DOHH2 (cell line): ENCODE measurements around the gene LSS.

ENCODE experiments used
- H3F3A ChIP-seq: fragments of 200-600 bp; sonication (generic), shearing (Covaris generic); 2 replicates; pipeline ENCODE4 v1.6.0; 2016; ENCODE audit warnings: antibody characterized with exemption, mild to moderate bottlenecking; ENCODE audit not compliant: control insufficient read depth, insufficient read depth
- H3K27ac ChIP-seq: fragments of 200-600 bp; sonication (generic); 2 replicates; pipeline ENCODE4 v1.5.1; 2014; ENCODE audit warnings: low read depth, mild to moderate bottlenecking, low read length, moderate library complexity
- H3K27me3 ChIP-seq: fragments of 200-600 bp; sonication (generic); 2 replicates; pipeline ENCODE4 v1.6.1; 2014; ENCODE audit warnings: mild to moderate bottlenecking, low read length, mixed read lengths; ENCODE audit not compliant: control insufficient read depth
- H3K36me3 ChIP-seq: fragments of 200-600 bp; sonication (generic); 2 replicates; pipeline ENCODE4 v1.6.1; 2014; ENCODE audit warnings: mild to moderate bottlenecking, low read length, moderate library complexity, mixed read lengths; ENCODE audit not compliant: control insufficient read depth
- H3K4me1 ChIP-seq: fragments of 200-600 bp; sonication (generic); 2 replicates; pipeline ENCODE4 v1.6.1; 2014; ENCODE audit warnings: mild to moderate bottlenecking, low read length, mixed read lengths; ENCODE audit not compliant: control insufficient read depth
- H3K4me2 ChIP-seq: fragments of 200-600 bp; sonication (generic); 2 replicates; pipeline ENCODE4 v1.6.0; 2014; ENCODE audit warnings: mild to moderate bottlenecking, low read length, moderate library complexity
- H3K4me3 ChIP-seq: fragments of 200-600 bp; sonication (generic); 2 replicates; pipeline ENCODE4 v1.5.1; 2014; ENCODE audit warnings: mild to moderate bottlenecking, low read length, mixed read lengths
- H3K79me2 ChIP-seq: fragments of 200-600 bp; sonication (generic); 2 replicates; pipeline ENCODE4 v1.6.1; 2014; ENCODE audit warnings: mild to moderate bottlenecking, low read length, mixed read lengths; ENCODE audit not compliant: control insufficient read depth
- H3K9me2 ChIP-seq: fragments of 200-600 bp; sonication (generic); replicated peaks from 2 replicates; pipeline ENCODE4 v1.6.1; 2014; ENCODE audit warnings: mild to moderate bottlenecking, low read length, mixed read lengths; ENCODE audit not compliant: control insufficient read depth
- H3K9me3 ChIP-seq: fragments of 200-600 bp; sonication (generic); 2 replicates; pipeline ENCODE4 v1.6.1; 2014; ENCODE audit warnings: antibody characterized with exemption, low read length, mixed read lengths; ENCODE audit not compliant: control insufficient read depth, insufficient read depth
- H4K20me1 ChIP-seq: fragments of 200-600 bp; sonication (generic); 2 replicates; pipeline ENCODE4 v1.6.0; 2014; ENCODE audit warnings: low read depth, mild to moderate bottlenecking, antibody characterized with exemption, low read length, moderate library complexity; ENCODE audit not compliant: control insufficient read depth, insufficient read depth
- CTCF ChIP-seq: fragments of 200-600 bp; sonication (generic); IDR thresholded peaks from one replicate; pipeline ENCODE4 v1.5.1; 2014; ENCODE audit warnings: antibody characterized with exemption, mild to moderate bottlenecking, low read depth, low read length; ENCODE audit not compliant: poor library complexity, severe bottlenecking
- EZH2phosphoT487 ChIP-seq: fragments of 200-600 bp; sonication (generic); IDR thresholded peaks from 2 replicates; pipeline ENCODE4 v1.6.1; 2017; ENCODE audit warnings: borderline replicate concordance, mild to moderate bottlenecking, antibody characterized with exemption, low read length, moderate library complexity, mixed read lengths

LSS gene

GRCh38 chr21:46213620-46214286, 14.8 kb downstream of the LSS start:
- H3K36me3 ChIP-seq, result peaks cover 71% of the 10 kb centered on the region

GRCh38 chr21:46212721-46213484, 15.7 kb downstream of the LSS start:
- peaks cover 75% of the 10 kb centered on the region for H3K36me3 ChIP-seq

More at GRCh38 chr21:46213620-46214286, 14.8 kb downstream of the LSS start:
- Histone ChIP-seq H4K20me1 (no peaks in the 10 kb centered on the region), H3K27ac (no peak overlapping the region), H3K27me3 (no peaks in the 10 kb centered on the region), H3K4me3 (no peak overlapping the region), H3K9me2 (no peaks in the 10 kb centered on the region), H3F3A (no peaks in the 10 kb centered on the region), H3K4me2 (no peak overlapping the region), H3K79me2 (no peaks in the 10 kb centered on the region; the same call in 1 of the 2 replicates), H3K4me1 (no peaks in the 10 kb centered on the region), H3K9me3 (no peaks in the 10 kb centered on the region)
- TF ChIP-seq CTCF, result no peak
- no peak for TF ChIP-seq EZH2phosphoT487

GRCh38 chr21:46211786-46212720, 16.5 kb downstream of the LSS start:
- no peak overlapping the region for H3K4me2 ChIP-seq
- H3K27ac ChIP-seq, result no peak overlapping the region
- no peaks in the 10 kb centered on the region for H3K9me2 ChIP-seq
- peaks cover 84% of the 10 kb centered on the region for H3K36me3 ChIP-seq
- H3F3A ChIP-seq, result no peaks in the 10 kb centered on the region
- H3K4me1 ChIP-seq, result no peaks in the 10 kb centered on the region
- H3K27me3 ChIP-seq, result no peaks in the 10 kb centered on the region
- no peaks in the 10 kb centered on the region for H3K9me3 ChIP-seq
- no peak overlapping the region for H3K4me3 ChIP-seq
- TF ChIP-seq EZH2phosphoT487 (no peak), CTCF (no peak)
- H4K20me1 ChIP-seq, result no peaks in the 10 kb centered on the region
- no peaks in the 10 kb centered on the region for H3K79me2 ChIP-seq

More at GRCh38 chr21:46212721-46213484, 15.7 kb downstream of the LSS start:
- TF ChIP-seq EZH2phosphoT487 (no peak), CTCF (no peak)
- H3K9me3 ChIP-seq, result no peaks in the 10 kb centered on the region
- no peaks in the 10 kb centered on the region for H3K9me2 ChIP-seq
- H3K4me2 ChIP-seq, result no peak overlapping the region
- H3K27ac ChIP-seq, result no peak overlapping the region
- H3K4me1 ChIP-seq, result no peaks in the 10 kb centered on the region
- H3K27me3 ChIP-seq, result no peaks in the 10 kb centered on the region
- no peaks in the 10 kb centered on the region for H3F3A ChIP-seq
- H4K20me1 ChIP-seq, result no peaks in the 10 kb centered on the region
- no peaks in the 10 kb centered on the region; the same call in 1 of the 2 replicates for H3K79me2 ChIP-seq
- no peak overlapping the region for H3K4me3 ChIP-seq
